KMS-11 (cell line): ENCODE results near the gene CTNNA3.
A peak's percentile ranks its signal among the peaks of the same experiment; 100 is the strongest.

Experiments used
- H2AFZ ChIP-seq: fragments of 200-600 bp; sonication (generic); 2 replicates; pipeline ENCODE4 v1.6.1; 2016; ENCODE audit warnings: antibody characterized with exemption, mixed run types, low read depth
- H3K27ac ChIP-seq: fragments of 200-600 bp; sonication (generic); 2 replicates; pipeline ENCODE4 v1.6.1; 2016; ENCODE audit warnings: mild to moderate bottlenecking, mixed run types
- H3K27me3 ChIP-seq: fragments of 200-600 bp; sonication (generic); 2 replicates; pipeline ENCODE4 v1.6.1; 2017; ENCODE audit warnings: mild to moderate bottlenecking, low read depth, mixed run types, moderate library complexity; ENCODE audit not compliant: insufficient read depth
- H3K36me3 ChIP-seq: fragments of 200-600 bp; sonication (generic); 2 replicates; pipeline ENCODE4 v1.6.1; 2017; ENCODE audit warnings: mild to moderate bottlenecking, mixed run types; ENCODE audit not compliant: insufficient read depth
- H3K4me1 ChIP-seq: fragments of 200-600 bp; sonication (generic); 2 replicates; pipeline ENCODE4 v1.6.1; 2016; ENCODE audit warnings: mild to moderate bottlenecking, low read depth, mixed run types; ENCODE audit not compliant: poor library complexity, severe bottlenecking
- H3K4me2 ChIP-seq: fragments of 200-600 bp; sonication (generic); 2 replicates; pipeline ENCODE4 v1.7.0; 2016; ENCODE audit warnings: mild to moderate bottlenecking, mixed run types
- H3K4me3 ChIP-seq: fragments of 200-600 bp; sonication (generic); IDR thresholded peaks from 2 replicates; pipeline ENCODE4 v1.6.1; 2017; ENCODE audit warnings: low read depth, low read length, mixed read lengths; ENCODE audit not compliant: insufficient read depth
- H3K79me2 ChIP-seq: fragments of 200-600 bp; sonication (generic); 2 replicates; pipeline ENCODE4 v1.6.1; 2016; ENCODE audit warnings: low read depth, mixed run types; ENCODE audit not compliant: insufficient read depth
- H3K9ac ChIP-seq: fragments of 200-600 bp; sonication (generic); 2 replicates; pipeline ENCODE4 v1.6.1; 2016; ENCODE audit warnings: mild to moderate bottlenecking, mixed run types
- H4K20me1 ChIP-seq: fragments of 200-600 bp; sonication (generic); 2 replicates; pipeline ENCODE4 v1.6.1; 2016; ENCODE audit warnings: mild to moderate bottlenecking, mixed run types; ENCODE audit not compliant: insufficient read depth
- TF ChIP-seq, protein P1 (sequence below): fragments of 200-600 bp; sonication (generic); conservative IDR thresholded peaks from 2 replicates; pipeline ENCODE4 v1.6.1; 2017; ENCODE audit warnings: low read depth, mild to moderate bottlenecking, antibody characterized with exemption, low read length, moderate library complexity, mixed read lengths

CTNNA3 gene

DNA sequence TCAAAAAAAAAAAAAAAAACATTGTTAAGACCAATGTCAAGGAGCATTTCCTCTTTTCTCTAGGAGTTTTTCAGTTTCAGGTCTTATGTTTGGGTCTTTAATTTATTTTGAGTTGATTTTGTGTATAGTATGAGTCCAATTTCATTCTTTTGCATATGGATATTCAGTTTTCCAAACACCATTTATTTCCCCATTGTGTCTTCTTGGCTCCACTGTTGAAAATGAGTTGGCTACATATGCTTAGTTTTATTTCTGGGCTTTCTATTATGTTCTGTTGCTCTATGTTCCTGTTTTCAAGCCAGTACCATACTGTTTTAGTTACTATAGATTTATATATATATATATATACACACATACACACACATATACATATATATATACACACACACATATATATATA lies 1506.7 kb downstream of the CTNNA3 start:
- Histone ChIP-seq H3K27ac (no peak overlapping the region), H3K4me2 (no peak overlapping the region), H3K36me3 (no peaks in the 10 kb centered on the region), H3K4me1 (no peaks in the 10 kb centered on the region), H2AFZ (no peak overlapping the region), H3K79me2 (no peaks in the 10 kb centered on the region), H4K20me1 (no peaks in the 10 kb centered on the region), H3K27me3 (no peaks in the 10 kb centered on the region), H3K4me3 (no peak overlapping the region), H3K9ac (no peak overlapping the region)
- TF ChIP-seq, protein P1, sequence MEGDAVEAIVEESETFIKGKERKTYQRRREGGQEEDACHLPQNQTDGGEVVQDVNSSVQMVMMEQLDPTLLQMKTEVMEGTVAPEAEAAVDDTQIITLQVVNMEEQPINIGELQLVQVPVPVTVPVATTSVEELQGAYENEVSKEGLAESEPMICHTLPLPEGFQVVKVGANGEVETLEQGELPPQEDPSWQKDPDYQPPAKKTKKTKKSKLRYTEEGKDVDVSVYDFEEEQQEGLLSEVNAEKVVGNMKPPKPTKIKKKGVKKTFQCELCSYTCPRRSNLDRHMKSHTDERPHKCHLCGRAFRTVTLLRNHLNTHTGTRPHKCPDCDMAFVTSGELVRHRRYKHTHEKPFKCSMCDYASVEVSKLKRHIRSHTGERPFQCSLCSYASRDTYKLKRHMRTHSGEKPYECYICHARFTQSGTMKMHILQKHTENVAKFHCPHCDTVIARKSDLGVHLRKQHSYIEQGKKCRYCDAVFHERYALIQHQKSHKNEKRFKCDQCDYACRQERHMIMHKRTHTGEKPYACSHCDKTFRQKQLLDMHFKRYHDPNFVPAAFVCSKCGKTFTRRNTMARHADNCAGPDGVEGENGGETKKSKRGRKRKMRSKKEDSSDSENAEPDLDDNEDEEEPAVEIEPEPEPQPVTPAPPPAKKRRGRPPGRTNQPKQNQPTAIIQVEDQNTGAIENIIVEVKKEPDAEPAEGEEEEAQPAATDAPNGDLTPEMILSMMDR: no peak

DNA sequence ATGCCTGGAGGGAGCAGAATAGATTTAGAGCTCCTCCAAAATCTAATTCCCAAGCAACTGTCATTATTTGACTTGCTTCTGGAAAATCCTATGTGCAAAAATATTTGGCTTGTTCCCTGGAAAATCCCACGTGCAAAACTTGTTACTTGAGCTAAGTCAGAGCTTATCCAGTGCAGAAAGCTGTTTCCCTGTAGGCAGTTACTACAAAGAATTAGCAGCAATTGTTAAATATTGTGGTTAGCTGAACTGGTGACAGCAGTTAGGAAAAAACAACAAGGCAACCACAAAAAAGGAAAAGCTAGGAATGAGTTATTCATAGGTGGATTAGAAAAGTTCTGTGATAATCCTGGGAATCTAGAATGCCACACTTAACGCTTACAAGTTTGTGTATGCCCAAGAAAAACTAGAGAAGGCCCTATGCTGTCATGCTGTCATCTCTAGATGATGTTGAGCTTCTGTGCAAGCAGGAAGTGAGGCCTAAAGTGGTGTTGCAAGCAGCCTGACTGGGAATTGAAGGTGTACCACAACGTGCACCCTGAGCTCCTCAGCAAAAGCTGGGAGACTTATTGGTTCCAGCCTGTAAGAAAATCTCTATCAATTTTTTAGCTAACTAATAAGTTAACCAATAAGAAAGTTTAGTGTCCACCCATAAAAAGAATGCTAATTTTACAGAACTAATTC lies 1508.8 kb downstream of the CTNNA3 start:
- Histone ChIP-seq H3K36me3 (no peaks in the 10 kb centered on the region), H3K4me3 (no peak overlapping the region), H3K27me3 (no peaks in the 10 kb centered on the region), H3K4me1 (no peaks in the 10 kb centered on the region), H4K20me1 (no peaks in the 10 kb centered on the region), H3K4me2 (no peak overlapping the region), H2AFZ (no peak overlapping the region), H3K79me2 (no peaks in the 10 kb centered on the region), H3K27ac (no peak overlapping the region), H3K9ac (no peak overlapping the region)
- TF ChIP-seq, protein P1: no peak

DNA sequence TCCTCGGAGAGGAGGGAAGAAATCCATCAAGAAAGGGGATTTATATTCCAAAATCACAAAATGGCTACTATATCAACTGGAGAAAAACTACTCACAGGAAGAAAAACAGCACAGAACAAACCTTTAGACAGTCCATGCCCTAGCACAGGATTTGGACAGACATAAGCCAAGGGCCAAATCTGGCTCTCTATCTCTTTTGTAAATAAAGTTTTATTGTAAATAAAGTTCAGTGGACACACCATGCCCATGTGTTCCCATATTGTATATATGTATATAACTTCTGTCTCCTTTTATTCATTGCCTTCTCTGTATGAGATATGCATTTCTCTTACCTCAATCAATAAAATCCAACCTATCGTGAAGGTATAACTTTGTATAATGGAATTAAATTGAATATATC lies 1513.0 kb downstream of the CTNNA3 start:
- H4K20me1 ChIP-seq: no peaks in the 10 kb centered on the region
- no peak overlapping the region for H3K9ac ChIP-seq
- H3K27me3 ChIP-seq: no peaks in the 10 kb centered on the region
- no peaks in the 10 kb centered on the region for H3K36me3 ChIP-seq
- no peak overlapping the region for H3K27ac ChIP-seq
- no peak overlapping the region for H3K4me2 ChIP-seq
- TF ChIP-seq, protein P1: no peak
- no peaks in the 10 kb centered on the region for H3K4me1 ChIP-seq
- no peak overlapping the region for H2AFZ ChIP-seq
- H3K79me2 ChIP-seq: no peaks in the 10 kb centered on the region
- no peak overlapping the region for H3K4me3 ChIP-seq

DNA sequence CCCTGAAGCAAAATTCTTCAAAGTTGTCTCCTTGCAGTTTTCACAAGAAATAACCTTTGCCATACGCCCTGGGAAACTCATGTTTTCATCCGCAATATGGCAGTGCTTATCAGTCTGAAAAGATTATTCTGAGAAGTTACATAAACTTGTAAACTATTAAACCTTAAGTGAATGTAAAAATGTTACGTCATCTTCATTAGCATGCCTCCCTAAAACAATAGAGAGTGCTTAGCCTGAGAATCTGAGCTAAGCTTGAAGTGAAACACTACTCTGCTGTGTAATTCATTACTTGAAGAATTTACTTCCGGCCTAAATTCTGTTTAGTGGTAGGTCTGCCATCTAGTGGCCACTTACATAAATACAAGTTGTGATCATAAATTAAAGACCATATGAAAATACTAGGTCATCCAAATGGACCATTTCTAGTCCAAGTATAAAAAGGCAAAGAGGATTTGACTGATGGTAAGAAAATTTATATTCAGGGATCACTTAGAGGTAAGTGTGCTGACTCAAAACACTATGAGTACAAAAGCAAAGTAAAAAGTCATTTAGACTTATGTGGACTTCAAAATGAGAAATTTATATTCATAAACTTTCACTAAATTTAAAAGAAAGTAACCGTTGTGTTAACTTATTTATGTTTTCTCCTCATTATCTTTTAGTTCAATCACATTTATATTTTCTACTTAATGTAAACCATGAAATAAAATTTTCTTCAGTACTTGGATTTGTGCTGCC lies 1515.2 kb downstream of the CTNNA3 start:
- Histone ChIP-seq H2AFZ (peak overlapping the region; percentile 41; the same call in 1 of the 2 replicates), H3K27me3 (no peaks in the 10 kb centered on the region), H3K4me2 (no peak overlapping the region)

More for the DNA sequence above, 1515.2 kb downstream of the CTNNA3 start:
- TF ChIP-seq, protein P1: peak; percentile 77
- H3K4me1 ChIP-seq: no peaks in the 10 kb centered on the region
- no peak overlapping the region for H3K27ac ChIP-seq
- no peak overlapping the region for H3K4me3 ChIP-seq
- no peaks in the 10 kb centered on the region for H3K36me3 ChIP-seq
- no peaks in the 10 kb centered on the region for H3K79me2 ChIP-seq
- H3K9ac ChIP-seq: no peak overlapping the region
- no peaks in the 10 kb centered on the region for H4K20me1 ChIP-seq
